ENCODE results near the gene UACA.

DNA sequence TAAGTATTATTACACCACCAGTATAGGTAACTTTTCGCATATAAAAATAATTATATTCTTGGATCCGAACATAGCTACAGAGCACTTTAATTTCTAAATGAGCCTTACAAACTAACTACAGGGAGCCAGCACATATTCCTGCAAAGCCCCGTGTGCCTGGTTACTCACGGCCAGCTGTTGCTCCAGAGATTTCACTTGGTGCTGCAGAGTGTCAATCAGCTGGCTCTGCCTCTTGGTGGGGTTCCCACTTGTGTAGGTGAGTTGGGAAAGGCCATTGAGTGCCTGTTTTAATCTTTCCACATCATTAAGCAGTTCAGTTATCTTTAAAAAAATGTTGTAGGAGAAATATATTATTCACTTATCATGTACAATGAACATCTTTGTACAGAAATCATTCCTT, 98.9 kb downstream of the UACA start:
- TF ChIP-seq, protein P1, sequence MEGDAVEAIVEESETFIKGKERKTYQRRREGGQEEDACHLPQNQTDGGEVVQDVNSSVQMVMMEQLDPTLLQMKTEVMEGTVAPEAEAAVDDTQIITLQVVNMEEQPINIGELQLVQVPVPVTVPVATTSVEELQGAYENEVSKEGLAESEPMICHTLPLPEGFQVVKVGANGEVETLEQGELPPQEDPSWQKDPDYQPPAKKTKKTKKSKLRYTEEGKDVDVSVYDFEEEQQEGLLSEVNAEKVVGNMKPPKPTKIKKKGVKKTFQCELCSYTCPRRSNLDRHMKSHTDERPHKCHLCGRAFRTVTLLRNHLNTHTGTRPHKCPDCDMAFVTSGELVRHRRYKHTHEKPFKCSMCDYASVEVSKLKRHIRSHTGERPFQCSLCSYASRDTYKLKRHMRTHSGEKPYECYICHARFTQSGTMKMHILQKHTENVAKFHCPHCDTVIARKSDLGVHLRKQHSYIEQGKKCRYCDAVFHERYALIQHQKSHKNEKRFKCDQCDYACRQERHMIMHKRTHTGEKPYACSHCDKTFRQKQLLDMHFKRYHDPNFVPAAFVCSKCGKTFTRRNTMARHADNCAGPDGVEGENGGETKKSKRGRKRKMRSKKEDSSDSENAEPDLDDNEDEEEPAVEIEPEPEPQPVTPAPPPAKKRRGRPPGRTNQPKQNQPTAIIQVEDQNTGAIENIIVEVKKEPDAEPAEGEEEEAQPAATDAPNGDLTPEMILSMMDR (conservative IDR thresholded peaks at IDR 0.05; ENCODE audit: low read length), result no peak
- TF ChIP-seq EZH2phosphoT487 (IDR thresholded peaks at IDR 0.05; ENCODE audit: borderline replicate concordance), result no peak
